ENCODE data around the gene LRRC26. TPM values are rescaled to one million over a fixed set of nuclear protein-coding genes. Genes with fewer than 3 reads are reported as not detected.
A peak's percentile ranks its signal among the peaks of the same experiment; 100 is the strongest.

LRRC26 gene
- total RNA-seq, 1 donor from 2014 or later: 0.26 TPM

DNA sequence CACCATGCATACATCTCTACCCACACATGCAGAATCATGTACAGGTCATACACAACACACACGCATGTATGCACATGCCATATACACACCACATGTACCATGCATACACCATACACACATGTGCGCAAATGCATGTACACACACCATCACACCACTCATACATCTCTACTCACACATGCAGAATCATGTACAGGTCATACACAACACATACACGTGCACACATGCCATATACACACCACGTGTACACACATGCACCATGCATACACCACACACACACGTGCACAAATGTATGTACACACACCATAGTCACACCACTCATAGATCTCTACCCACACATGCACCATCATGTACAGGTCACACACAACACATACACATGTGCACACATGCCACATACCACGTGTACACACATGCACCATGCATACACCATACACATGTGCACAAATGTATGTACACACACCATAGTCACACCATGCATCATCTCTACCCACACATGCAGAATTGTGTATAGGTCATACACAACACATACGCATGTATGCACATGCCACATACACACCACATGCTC lies 16.9 kb downstream of the LRRC26 start:
- no peaks in the 10 kb centered on the region for H3K36me3 ChIP-seq (ENCODE audit: control insufficient read depth, insufficient read depth, low read length)
- DNase-seq (ENCODE audit: low read depth) (no peak), FAIRE-seq (peak; percentile 97)
- TF ChIP-seq, protein P1, sequence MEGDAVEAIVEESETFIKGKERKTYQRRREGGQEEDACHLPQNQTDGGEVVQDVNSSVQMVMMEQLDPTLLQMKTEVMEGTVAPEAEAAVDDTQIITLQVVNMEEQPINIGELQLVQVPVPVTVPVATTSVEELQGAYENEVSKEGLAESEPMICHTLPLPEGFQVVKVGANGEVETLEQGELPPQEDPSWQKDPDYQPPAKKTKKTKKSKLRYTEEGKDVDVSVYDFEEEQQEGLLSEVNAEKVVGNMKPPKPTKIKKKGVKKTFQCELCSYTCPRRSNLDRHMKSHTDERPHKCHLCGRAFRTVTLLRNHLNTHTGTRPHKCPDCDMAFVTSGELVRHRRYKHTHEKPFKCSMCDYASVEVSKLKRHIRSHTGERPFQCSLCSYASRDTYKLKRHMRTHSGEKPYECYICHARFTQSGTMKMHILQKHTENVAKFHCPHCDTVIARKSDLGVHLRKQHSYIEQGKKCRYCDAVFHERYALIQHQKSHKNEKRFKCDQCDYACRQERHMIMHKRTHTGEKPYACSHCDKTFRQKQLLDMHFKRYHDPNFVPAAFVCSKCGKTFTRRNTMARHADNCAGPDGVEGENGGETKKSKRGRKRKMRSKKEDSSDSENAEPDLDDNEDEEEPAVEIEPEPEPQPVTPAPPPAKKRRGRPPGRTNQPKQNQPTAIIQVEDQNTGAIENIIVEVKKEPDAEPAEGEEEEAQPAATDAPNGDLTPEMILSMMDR (IDR thresholded peaks at IDR 0.05; ENCODE audit: insufficient read depth, low read length, severe bottlenecking): no peak
- peaks cover 5% of the 10 kb centered on the region for H3K27me3 ChIP-seq (ENCODE audit: control insufficient read depth, insufficient read depth, low read length)
- H3K4me3 ChIP-seq (ENCODE audit: low read depth, low read length): no peak overlapping the region

DNA sequence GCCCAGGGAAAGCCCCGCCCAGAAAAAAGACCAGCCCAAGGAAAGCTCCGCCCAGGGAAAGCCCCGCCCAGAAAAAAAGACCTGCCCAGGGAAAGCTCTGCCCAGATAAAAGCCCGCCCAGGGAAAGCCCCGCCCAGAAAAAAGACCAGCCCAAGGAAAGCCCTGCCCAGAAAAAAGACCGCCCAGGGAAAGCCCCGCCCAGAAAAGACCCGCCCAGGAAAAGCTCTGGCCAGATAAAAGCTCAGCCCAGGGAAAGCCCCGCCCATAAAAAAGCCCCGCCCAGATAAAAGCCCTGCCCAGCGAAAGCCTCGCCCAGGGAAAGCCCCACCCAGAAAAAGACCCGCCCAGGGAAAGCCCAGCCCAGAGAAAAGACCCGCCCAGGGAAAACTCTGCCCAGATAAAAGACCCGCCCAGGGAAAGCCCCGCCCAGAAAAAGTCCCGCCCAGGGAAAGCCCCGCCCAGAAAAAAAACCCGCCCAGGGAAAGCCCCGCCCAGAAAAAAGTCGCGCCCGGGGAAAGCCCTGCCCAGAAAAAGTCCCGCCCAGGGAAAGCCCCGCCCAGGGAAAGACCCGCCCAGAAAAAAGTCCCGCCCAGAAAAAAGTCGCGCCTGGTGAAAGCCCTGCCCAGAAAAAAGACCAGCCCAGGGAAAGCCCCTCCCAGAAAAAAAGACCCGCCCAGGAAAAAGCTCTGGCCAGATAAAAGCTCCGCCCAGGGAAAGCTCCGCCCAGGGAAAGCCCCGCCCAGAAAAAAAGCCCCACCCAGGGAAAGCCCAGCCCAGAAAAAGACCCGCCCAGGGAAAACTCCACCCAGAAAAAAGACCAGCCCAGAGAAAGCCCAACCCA lies 19.0 kb downstream of the LRRC26 start:
- Histone ChIP-seq H3K27me3 (ENCODE audit: control insufficient read depth, insufficient read depth, low read length) (peaks cover 2% of the 10 kb centered on the region), H3K4me3 (ENCODE audit: low read depth, low read length) (no peak overlapping the region), H3K36me3 (ENCODE audit: control insufficient read depth, insufficient read depth, low read length) (no peaks in the 10 kb centered on the region)
- FAIRE-seq (no peak), DNase-seq (ENCODE audit: low read depth) (no peak)
- TF ChIP-seq, protein P1 (IDR thresholded peaks at IDR 0.05; ENCODE audit: insufficient read depth, low read length, severe bottlenecking): no peak

DNA sequence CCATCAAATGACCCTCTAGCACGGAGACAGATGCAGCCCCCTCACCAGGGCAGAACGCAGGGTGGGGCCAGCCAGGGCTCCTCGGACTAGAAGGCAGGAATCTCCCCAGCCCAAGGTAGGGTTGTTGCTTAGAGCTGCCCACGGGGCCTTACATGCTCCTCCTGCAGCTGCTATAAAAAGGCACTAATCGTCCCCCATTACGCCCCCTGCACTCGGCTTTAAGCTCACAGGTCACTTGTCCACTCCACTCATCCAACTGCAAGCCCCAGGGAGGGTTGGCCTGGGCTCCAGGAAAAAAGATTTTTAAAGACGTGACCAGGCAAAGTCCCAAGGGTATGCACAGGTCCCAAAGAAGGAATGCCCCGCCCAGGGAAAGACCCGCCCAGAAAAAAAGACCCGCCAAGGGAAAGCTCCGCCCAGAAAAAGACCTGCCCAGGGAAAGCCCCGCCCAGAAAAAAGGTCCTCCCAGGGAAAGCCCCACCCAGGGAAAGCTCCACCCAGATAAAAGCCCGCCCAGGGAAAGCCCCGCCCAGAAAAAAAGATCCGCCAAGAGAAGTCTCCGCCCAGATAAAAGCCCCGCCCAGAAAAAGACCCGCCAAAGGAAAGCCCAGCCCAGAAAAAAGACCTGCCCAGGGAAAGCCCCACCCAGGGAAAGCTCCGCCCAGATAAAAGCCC lies 19.8 kb downstream of the LRRC26 start:
- no peaks in the 10 kb centered on the region for H3K36me3 ChIP-seq (ENCODE audit: control insufficient read depth, insufficient read depth, low read length)
- no peak for DNase-seq (ENCODE audit: low read depth)
- no peaks in the 10 kb centered on the region for H3K27me3 ChIP-seq (ENCODE audit: control insufficient read depth, insufficient read depth, low read length)
- TF ChIP-seq, protein P1 (IDR thresholded peaks at IDR 0.05; ENCODE audit: insufficient read depth, low read length, severe bottlenecking): no peak
- FAIRE-seq: no peak
- H3K4me3 ChIP-seq (ENCODE audit: low read depth, low read length): no peak overlapping the region

DNA sequence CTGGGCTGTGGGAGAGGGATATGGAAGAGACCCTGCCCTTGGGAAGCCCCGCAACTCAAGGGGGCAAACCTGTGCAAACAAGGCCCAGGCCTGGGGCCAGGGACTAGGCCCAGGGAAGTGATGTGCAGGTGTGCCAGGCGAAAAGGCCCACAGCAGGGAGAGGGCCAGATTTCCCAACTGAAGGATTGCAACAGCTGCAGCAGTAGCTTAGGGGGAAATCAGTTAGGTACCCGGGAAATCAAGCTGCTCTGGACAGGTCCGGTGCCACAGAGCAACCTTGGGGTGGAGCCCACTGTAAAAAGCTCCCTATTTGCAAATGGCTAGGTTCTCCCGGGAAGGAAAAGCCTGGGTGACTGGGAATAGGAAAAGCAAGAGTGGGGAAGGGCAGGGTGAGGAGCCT lies 20.5 kb downstream of the LRRC26 start:
- H3K27me3 ChIP-seq (ENCODE audit: control insufficient read depth, insufficient read depth, low read length): no peaks in the 10 kb centered on the region
- FAIRE-seq (no peak), DNase-seq (ENCODE audit: low read depth) (no peak)
- H3K36me3 ChIP-seq (ENCODE audit: control insufficient read depth, insufficient read depth, low read length): no peaks in the 10 kb centered on the region
- H3K4me3 ChIP-seq (ENCODE audit: low read depth, low read length): no peak overlapping the region
- TF ChIP-seq, protein P1 (IDR thresholded peaks at IDR 0.05; ENCODE audit: insufficient read depth, low read length, severe bottlenecking): no peak

DNA sequence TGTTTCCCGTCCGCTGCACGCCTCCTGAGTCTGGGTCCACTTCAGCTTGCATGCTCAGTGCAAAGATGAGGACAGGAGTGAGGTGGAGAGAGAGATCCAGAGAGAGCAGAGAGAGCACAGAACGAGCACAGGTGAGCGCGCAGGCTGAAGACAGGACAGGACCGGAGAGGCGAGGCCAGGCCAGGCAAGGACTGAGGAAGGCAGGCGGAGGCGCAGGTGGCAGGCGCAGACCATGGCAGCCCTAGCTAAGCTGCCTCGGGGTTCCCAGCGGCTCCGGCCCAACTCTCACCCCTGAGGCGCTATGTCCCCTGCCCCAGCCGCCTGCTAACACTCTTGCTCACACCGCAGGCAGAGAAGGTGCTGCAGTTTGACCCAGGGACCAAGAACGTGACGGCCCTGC lies 21.2 kb downstream of the LRRC26 start:
- DNase-seq (ENCODE audit: low read depth): no peak
- peaks cover 2% of the 10 kb centered on the region for H3K27me3 ChIP-seq (ENCODE audit: control insufficient read depth, insufficient read depth, low read length)

More for the DNA sequence above, 21.2 kb downstream of the LRRC26 start:
- Histone ChIP-seq H3K36me3 (ENCODE audit: control insufficient read depth, insufficient read depth, low read length) (no peaks in the 10 kb centered on the region), H3K4me3 (ENCODE audit: low read depth, low read length) (no peak overlapping the region)
- no peak for FAIRE-seq
- TF ChIP-seq, protein P1 (IDR thresholded peaks at IDR 0.05; ENCODE audit: insufficient read depth, low read length, severe bottlenecking): no peak
